Measurements from ENCODE around the gene RAPGEF4.

RAPGEF4 gene

DNA sequence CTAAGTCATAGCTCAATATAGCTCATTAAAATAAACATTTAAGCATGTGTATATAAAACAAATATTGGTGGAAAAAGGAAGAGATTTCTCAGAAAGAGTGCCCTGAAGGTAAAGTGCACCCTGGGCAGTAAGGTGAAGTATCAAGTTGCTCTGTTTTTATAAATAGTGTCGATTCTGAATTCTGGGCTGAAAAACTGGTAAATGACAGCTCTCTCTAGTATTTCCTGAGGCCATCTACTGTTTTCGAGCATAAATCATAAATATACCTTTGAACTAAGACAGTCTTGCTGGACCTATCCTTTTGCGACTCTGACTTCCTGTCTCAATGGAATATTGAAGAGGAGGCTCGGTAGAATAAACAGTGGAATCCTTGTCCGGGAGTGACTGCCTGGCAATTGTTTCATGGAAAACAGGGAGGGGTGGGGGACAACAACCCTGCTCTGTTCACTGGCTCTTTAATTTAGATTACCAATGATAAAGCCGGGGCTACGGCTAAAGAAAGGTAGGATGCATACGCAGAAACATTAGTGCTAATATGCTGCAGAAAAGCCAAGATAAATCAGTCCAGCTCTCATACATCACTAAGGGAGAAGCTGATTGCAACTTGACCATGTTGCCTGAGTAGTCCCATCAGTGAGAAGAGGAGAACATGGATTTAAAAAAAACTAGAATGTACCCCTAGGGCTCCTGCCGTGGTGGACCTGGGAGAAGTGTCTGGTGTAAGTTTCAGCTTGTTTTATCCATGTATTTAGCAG is 124.1 kb downstream of the RAPGEF4 start:
- TF ChIP-seq, protein P1, sequence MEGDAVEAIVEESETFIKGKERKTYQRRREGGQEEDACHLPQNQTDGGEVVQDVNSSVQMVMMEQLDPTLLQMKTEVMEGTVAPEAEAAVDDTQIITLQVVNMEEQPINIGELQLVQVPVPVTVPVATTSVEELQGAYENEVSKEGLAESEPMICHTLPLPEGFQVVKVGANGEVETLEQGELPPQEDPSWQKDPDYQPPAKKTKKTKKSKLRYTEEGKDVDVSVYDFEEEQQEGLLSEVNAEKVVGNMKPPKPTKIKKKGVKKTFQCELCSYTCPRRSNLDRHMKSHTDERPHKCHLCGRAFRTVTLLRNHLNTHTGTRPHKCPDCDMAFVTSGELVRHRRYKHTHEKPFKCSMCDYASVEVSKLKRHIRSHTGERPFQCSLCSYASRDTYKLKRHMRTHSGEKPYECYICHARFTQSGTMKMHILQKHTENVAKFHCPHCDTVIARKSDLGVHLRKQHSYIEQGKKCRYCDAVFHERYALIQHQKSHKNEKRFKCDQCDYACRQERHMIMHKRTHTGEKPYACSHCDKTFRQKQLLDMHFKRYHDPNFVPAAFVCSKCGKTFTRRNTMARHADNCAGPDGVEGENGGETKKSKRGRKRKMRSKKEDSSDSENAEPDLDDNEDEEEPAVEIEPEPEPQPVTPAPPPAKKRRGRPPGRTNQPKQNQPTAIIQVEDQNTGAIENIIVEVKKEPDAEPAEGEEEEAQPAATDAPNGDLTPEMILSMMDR (IDR thresholded peaks at IDR 0.05; ENCODE audit: extremely low read depth, insufficient read depth, missing control alignments): no peak
- no peak for DNase-seq (ENCODE audit: low spot score)
- in situ Hi-C loops (cut with MboI; ENCODE audit: low pct_unique_long_range_greater_than_20kb, low sequenced_read_pairs, unreplicated experiment): loop anchor here (10.0 kb wide), 1 partner anchor 75 kb away; no protein-coding TSS in a partner anchor

DNA sequence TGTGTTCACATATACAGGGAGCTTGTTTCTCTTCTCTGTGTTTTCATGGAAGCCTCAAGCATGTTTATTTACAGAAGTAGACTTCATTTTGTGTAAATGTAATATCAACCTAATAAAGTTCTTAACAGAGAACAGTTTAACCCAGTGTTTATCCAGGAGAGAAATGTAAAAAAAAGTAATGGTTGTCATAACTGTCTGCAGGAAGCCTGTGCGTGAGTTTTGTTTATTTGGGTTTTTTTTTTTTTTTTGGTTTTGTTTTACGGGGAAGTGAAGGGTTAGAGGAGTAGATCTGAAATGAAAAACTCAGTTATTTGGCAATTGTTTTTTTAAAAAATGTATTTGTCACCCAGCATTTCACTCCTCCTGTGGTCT is 124.7 kb downstream of the RAPGEF4 start:
- DNase-seq (ENCODE audit: low spot score): no peak
- in situ Hi-C loops (cut with MboI; ENCODE audit: low pct_unique_long_range_greater_than_20kb, low sequenced_read_pairs, unreplicated experiment): loop anchor here (10.0 kb wide), 1 partner anchor 74 kb away; no protein-coding TSS in a partner anchor
- TF ChIP-seq, protein P1 (IDR thresholded peaks at IDR 0.05; ENCODE audit: extremely low read depth, insufficient read depth, missing control alignments): no peak

DNA sequence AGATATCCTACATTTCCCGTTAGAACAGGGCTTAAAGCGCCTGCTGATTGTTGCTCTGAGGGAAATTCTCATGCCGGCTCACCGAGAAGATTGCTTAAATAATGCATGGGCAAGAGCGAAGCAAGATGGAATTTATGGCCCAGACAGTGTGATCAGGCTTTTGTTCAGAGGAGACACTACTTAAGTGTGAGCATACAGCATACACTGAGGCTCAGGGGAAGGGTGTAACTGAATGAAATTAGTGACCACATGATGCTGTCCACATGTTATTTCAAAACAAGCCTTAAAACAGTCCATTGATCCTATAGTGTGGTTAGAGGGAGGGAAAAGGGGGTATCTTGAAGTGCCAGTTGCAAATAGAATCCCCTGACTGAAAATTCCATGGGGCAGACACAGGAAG is 125.5 kb downstream of the RAPGEF4 start:
- no peak for DNase-seq (ENCODE audit: low spot score)
- in situ Hi-C loops (cut with MboI; ENCODE audit: low pct_unique_long_range_greater_than_20kb, low sequenced_read_pairs, unreplicated experiment): loop anchor here (10.0 kb wide), 1 partner anchor 74 kb away; no protein-coding TSS in a partner anchor
- TF ChIP-seq, protein P1 (IDR thresholded peaks at IDR 0.05; ENCODE audit: extremely low read depth, insufficient read depth, missing control alignments): no peak

DNA sequence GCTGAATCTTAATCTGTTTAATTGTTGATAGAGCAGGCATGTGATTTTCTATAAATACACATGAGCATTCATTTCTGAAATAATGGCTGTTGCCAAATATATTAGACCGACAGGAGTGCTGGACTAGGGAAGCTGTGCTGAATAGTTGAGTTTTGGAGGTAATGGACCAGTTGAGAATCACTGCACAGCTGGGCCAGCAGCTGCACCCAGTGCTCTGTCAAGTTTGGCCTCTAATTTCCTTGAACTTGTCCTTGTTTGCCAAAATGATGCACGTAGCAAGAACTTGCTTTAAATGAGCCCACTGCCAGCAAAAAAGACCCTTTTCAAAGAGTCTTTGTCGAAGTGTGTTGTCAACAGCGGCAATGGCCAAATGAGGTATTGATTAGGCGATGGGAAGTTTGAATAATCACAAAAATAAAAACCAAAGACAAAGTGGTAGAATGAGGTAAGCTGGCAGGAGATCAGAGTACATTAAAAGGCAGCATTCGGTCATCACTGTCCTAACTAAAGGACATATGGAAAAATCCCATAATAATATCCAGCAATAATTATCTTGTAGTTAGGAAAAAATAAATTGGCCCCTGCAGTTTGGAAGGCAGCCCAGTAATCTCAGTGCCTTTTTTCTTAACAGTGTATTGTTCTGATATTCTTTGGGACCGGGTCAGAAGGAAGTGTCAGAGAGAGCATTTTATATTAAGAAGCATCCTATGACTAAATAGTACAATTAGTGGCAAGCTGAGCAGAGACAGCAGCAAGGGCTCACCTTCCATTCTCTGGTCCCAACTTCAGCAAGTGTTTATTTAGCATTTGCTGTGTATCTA is 126.2 kb downstream of the RAPGEF4 start:
- TF ChIP-seq, protein P1 (IDR thresholded peaks at IDR 0.05; ENCODE audit: extremely low read depth, insufficient read depth, missing control alignments): no peak
- DNase-seq (ENCODE audit: low spot score): no peak
- in situ Hi-C loops (cut with MboI; ENCODE audit: low pct_unique_long_range_greater_than_20kb, low sequenced_read_pairs, unreplicated experiment): loop anchor here (10.0 kb wide), 1 partner anchor 73 kb away; no protein-coding TSS in a partner anchor

DNA sequence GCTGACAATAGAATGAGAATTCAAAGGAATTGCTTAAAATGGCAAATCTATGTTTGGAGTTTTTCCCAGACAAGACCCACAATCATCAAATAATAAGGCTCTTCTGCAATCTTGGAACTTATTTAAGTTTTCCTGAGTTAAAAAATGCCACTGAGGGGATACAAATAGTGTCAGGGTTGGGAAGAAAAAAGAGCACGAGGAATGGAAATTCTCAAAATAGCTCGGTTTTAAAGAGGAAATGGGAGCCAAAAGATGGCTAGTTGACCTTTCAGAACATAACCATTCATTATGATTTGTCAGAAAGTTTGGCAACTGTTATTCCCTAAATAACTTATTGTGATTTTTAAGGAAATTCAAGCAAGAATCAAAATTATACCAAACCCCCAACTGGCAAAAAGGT is 127.7 kb downstream of the RAPGEF4 start:
- in situ Hi-C loops (cut with MboI; ENCODE audit: low pct_unique_long_range_greater_than_20kb, low sequenced_read_pairs, unreplicated experiment): loop anchor here (10.0 kb wide), 1 partner anchor 71 kb away; no protein-coding TSS in a partner anchor
- no peak for DNase-seq (ENCODE audit: low spot score)
- TF ChIP-seq, protein P1 (IDR thresholded peaks at IDR 0.05; ENCODE audit: extremely low read depth, insufficient read depth, missing control alignments): no peak

DNA sequence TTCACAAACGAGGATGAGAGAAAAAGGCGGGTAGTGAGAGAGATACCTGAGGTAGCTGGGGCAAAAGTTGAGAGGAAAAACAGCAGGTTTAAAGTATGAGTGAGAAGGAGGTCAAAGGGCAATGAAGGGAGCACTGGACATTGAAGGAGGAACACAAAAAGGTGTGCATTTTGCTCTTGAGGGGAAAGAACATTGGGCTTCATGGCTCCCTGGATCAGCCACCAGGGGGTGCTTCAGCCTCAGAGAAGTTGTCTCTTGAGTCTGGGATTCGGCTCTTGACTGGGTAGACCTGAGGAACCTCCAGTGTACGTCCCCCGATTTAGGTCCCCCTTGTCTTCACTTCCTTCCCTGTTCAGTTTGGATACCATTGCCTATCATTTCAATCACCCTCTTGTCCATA is 128.5 kb downstream of the RAPGEF4 start:
- TF ChIP-seq, protein P1 (IDR thresholded peaks at IDR 0.05; ENCODE audit: extremely low read depth, insufficient read depth, missing control alignments): peak; percentile 75
- DNase-seq (ENCODE audit: low spot score): peak; percentile 36
- in situ Hi-C loops (cut with MboI; ENCODE audit: low pct_unique_long_range_greater_than_20kb, low sequenced_read_pairs, unreplicated experiment): loop anchor here (10.0 kb wide), 1 partner anchor 71 kb away; no protein-coding TSS in a partner anchor
